Measurements from ENCODE around the gene NDFIP1. TPM values are rescaled to one million over a fixed set of nuclear protein-coding genes. Genes with fewer than 3 reads are reported as not detected.

Gene NDFIP1
- total RNA-seq, 1 experiment from 2014 or later, result 27.6 TPM

- H3K4me1 Mint-ChIP-seq, result peaks cover 30% of the 10 kb centered on the region
- H3K27me3 Mint-ChIP-seq (ENCODE audit: low read depth), result no peaks in the 10 kb centered on the region; the same call in 1 of the 2 replicates
- ChIA-PET CTCF (interaction anchor here (1.8 kb wide), 1 partner anchor 87 kb away, joined by 4 read pairs; no protein-coding TSS in a partner anchor), POLR2A (no interaction called here)
- no peaks in the 10 kb centered on the region for H3K36me3 Mint-ChIP-seq
- peaks cover 9% of the 10 kb centered on the region for H3K9me3 Mint-ChIP-seq
- DNase-seq (ENCODE audit: low spot score) (no peak), ATAC-seq (no peak)
- TF ChIP-seq SMAD3 (CRISPR knock-in tag; IDR thresholded peaks at IDR 0.05; ENCODE audit: borderline replicate concordance) (no peak), ZNF425 (CRISPR knock-in tag; conservative IDR thresholded peaks at IDR 0.05) (no peak), ZNF232 (CRISPR knock-in tag; IDR thresholded peaks at IDR 0.05) (no peak), CREM (CRISPR knock-in tag; IDR thresholded peaks at IDR 0.05) (no peak), ZNF512 (CRISPR knock-in tag; IDR thresholded peaks at IDR 0.05; ENCODE audit: borderline replicate concordance) (no peak), ESRRA (CRISPR knock-in tag; IDR thresholded peaks at IDR 0.05; ENCODE audit: borderline replicate concordance) (no peak), TEAD4 (CRISPR knock-in tag; IDR thresholded peaks at IDR 0.05) (no peak), TEAD1 (CRISPR knock-in tag; IDR thresholded peaks at IDR 0.05) (no peak), ZNF121 (CRISPR knock-in tag; IDR thresholded peaks at IDR 0.05) (no peak), NFYB (CRISPR knock-in tag; conservative IDR thresholded peaks at IDR 0.05; ENCODE audit: low read depth) (no peak), PRDM15 (CRISPR knock-in tag; IDR thresholded peaks at IDR 0.05) (no peak), CTCF (IDR thresholded peaks at IDR 0.05) (no peak), ZNF317 (CRISPR knock-in tag; IDR thresholded peaks at IDR 0.05; ENCODE audit: borderline replicate concordance, low read depth) (no peak), TCF7 (CRISPR knock-in tag; IDR thresholded peaks at IDR 0.05; ENCODE audit: low read depth) (no peak), ATF6 (CRISPR knock-in tag; IDR thresholded peaks at IDR 0.05) (no peak)
- H3K27ac Mint-ChIP-seq, result 0 out of 2 replicates have a peak overlapping the region, but pooled peaks have one; percentile 55
- H3K4me3 Mint-ChIP-seq, result no peak overlapping the region
Measured at GRCh38 chr5:142098931-142099330, 9.6 kb upstream of the NDFIP1 start.
